Stimulated activated CD8-positive, alpha-beta memory T cell treated with anti-CD3 and anti-CD28 coated beads, Interleukin-7, amount 100 ng/mL, for 48 hours (primary cell): ENCODE measurements around the gene EAPP.
"Not testable (repeated sequence)": the region's sequence is repeated elsewhere in the genome, so short reads cannot be mapped to it uniquely, and the experiment has no call there.

ENCODE experiments used
- DNase-seq, 2 donors: peaks; one replicate each; pipeline ENCODE4 v3.0.0-alpha.2; 2020; ENCODE audit warnings: low read depth in 1 of 2; ENCODE audit errors: extremely low read depth in 1 of 2

Gene EAPP

DNA sequence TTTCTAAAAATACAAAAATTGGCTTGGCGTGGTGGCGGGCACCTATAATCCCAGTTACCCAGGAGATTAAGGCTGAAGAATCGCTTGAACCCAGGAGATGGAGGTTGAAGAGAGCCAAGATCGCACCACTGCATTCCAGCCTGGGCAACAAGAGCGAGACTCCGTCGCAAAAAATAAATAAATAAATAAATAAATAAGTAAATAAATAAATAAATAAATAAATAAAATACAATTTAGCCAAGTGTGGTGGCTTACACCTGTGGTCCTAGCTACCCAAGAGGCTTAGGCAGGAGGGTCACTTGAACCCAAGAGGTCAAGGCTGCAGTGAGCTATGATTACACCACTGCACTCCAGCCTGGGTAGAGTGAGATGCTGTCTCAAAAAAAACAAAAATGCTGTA is 51.0 kb downstream of the EAPP start:
- no peak for DNase-seq

DNA sequence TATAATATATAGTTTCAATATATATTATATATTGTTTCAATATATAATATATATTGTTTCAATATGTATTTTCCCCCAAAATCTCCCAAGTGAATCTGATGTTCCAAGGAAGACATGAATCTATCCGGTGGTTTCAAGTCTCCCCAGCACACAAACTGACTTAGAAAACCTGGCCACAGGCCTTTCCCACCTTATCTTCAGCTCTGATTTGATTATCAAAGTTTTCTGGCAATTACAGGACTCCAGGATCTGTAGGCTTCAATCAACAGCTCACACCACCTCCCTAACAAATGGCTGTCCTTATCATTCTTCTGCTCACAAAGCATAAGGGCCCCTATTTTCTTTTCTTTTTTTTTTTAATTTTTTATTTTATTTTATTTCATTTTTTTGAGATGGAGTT is 54.8 kb downstream of the EAPP start:
- no peak for DNase-seq

DNA sequence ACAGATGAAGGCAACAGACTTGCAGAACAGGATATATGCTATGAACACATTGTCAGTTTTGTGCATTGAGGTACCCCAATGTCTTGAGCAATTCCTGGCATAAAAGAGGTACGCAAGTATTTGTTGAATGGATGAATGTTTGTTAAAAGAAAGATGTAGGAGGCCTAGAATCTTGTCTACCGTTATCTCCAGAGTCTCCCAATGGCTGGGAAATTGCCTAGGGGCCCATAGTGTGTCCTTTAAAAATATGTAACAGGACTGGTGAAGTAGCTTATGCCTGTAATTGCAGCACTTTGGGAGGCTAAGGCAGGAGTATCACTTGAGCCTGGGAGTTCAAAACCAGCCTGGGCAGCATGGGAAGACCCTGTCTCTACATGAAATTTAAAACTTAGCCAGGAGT is 57.0 kb downstream of the EAPP start:
- no peak for DNase-seq

DNA sequence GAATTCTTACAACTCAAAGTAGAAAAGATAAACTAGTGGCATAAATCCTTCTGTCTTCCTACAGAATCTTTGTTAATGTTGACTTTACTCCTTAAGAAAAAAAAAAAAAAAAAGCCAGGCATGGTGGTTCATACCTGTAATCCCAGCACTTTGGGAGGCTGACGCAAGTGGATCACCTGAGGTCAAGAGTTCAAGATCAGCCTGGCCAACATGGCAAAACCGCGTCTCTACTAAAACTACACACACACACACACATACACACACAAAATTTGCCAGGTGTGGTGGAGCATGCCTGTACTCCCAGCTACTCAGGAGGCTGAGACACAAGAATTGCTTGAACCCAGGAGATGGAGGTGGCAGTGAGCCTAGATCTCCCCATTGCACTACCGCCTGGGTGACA is 59.8 kb downstream of the EAPP start:
- DNase-seq, result no peak

DNA sequence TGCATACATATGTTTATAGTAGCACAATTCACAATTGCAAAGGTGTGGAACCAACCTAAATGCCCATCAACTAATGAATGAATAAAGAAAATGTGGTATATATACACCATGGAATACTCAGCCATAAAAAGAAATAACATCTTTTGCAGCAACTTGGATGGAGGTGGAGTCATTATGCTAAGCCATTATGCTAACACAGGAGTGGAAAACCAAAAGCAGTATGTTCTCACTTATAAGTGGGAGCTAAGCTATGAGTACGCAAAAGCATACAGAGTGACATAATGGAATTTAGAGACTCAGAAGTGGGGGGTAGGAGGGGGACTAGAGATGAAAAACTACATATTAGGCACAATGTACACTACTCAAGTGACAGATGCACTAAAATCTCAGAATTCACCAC is 61.2 kb downstream of the EAPP start:
- no peak for DNase-seq

DNA sequence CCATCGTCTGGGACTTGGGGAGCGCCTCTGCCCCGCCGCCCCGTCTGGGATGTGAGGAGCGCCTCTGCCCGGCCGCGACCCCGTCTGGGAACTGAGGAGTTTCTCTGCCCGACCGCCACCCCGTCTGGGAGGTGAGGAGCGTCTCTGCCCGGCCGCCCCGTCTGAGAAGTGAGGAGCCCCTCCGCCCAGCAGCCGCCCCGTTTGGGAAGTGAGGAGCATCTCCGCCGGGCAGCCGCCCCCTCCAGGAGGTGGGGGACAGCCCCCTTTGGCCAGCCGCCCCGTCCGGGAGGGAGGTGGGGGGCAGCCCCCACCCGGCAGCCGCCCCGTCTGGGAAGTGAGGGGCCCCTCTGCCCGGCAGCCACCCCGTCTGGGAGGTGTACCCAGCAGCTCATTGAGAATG is 63.5 kb downstream of the EAPP start:
- DNase-seq, result not testable (repeated sequence)

DNA sequence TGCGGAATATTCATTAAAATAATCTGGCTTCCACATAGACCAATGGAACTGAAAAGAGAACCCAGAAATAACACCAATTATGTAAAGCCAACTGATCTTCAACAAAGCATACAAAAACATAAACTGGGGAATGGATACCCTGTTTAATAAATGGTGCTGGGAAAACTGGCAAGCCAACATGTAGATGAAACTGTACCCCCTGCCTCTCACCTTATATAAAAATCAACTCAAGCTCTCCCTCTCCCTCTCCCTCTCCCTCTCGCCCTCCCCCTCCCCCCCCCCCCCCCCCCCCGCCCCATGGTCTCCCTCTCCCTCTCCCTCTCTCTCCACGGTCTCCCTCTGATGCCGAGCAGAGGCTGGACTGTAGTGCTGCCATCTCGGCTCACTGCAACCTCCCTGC is 64.3 kb downstream of the EAPP start:
- no peak for DNase-seq

DNA sequence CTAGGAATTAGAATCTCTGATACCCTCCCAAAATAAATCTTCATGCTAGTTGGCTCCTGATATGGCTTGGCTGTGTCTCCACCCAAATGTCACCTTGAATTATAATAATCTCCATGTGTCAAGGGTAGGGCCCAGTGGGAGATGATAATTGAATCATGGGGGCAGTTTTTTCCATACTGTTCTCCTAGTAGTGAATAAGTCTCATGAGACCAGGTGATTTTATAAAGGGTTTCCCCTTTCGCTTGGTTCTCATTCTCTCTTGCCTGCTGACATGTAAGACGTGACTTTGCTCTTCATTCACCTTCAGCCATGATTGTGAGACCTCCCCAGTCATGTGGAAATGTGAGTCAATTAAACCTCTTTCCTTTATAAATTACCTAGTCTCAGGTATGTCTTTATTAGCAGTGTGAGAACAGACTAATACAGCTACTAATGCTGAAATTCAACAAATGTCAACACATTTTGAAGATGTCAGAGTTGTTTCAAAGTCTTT is 65.3 kb downstream of the EAPP start:
- DNase-seq, result no peak

DNA sequence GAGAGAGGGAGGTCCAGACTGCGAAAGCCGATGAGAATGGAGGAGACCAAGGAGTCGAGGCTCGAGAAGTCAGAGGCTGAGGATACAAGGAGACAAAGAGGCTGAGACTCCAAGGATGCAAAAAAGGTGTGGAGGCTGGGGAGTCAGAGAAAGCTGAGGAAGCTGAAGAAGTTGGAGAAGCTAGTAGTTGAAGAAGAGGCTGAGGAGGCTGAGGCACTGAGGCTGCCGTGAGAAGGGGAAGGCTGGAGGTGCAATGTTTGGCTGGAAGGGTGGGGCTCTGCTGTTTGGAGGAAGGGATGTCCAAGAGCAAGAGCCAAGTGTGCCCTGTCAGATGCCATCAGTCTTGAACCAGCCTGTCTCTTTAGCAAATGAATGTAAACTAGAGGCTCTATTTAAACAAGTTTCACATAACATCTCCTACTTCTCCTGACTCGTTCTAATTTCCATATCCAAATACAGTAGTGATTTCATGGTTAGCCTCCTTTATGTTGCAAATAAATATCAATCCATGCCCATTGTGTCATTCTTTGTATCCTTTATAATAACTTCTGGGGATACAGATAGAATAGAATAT is 66.7 kb downstream of the EAPP start:
- DNase-seq, result no peak

DNA sequence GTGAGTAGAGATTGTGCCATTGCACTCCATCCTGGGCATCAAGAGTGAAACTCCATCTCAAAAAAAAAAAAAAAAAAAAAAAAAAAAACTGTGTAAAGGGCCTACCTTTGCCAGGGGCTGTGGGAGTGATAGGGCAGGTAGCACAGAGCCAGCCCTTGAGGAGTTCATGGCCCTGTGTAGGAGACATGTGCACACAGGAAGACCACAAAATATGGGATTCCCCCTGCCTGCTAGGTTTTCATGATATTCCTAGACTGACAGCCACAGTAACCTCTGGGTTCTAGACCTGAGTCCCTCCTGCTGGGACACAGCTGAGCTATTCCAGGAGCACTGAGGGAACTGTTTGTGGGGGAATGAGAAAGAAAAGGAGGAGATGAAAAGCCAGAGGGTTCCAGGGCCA is 69.2 kb downstream of the EAPP start:
- DNase-seq, result no peak

DNA sequence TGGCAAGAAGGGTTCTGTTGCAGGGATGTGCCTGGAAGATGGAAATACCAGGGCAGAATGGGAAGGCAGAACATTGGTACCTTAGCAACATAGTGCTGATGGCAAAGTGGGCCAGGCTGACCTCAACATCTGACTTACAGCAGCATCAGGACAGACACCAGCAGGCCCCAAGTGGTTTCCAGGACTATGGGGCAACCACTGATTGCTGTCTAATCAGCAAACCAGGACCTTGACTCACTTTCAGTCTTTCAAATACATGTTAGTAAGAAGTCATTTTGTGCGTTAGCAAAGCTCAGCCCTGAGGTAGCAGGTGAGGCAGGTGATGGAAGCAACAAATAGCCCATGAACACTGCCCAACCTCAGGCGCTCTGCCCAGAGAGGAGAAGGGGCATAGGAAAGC is 72.8 kb downstream of the EAPP start:
- DNase-seq, result no peak
